HCT116 (cell line): Measurements from ENCODE around the gene DMWD. TPM values are rescaled to one million over a fixed set of nuclear protein-coding genes. Genes with fewer than 3 reads are reported as not detected.
A peak's percentile ranks its signal among the peaks of the same experiment; 100 is the strongest.

Experiments
- ATAC-seq: fragments of 200-7000 bp; cut with Tn5 transposase; 2 replicates; pipeline ENCODE4 v1.9.1; 2020; ENCODE audit warnings: mild to moderate bottlenecking, moderate library complexity
- BruUV-seq: library from RNA; stranded (reverse); fragments of 400-500 nt; replicated peaks from 2 replicates; lab custom pipeline; 2021; lab: Mats Ljungman, UMichigan
- CTCF ChIA-PET: fragments of 300-600 bp; sonication (Branson Sonifier 250); formaldehyde crosslinking; loops from one replicate; lab custom pipeline; 2021; ENCODE audit warnings: antibody characterized with exemption; lab: Charles Lee
- POLR2A ChIA-PET: fragments of 300-600, 350-600 bp; sonication (Branson Sonifier 250); formaldehyde crosslinking; loops from one replicate; lab custom pipeline; 2021; ENCODE audit warnings: antibody characterized with exemption; lab: Charles Lee
- RAD21 ChIA-PET, 2 experiments: fragments of 300-600 bp; sonication (Branson Sonifier 250); formaldehyde crosslinking; loops; one replicate each; lab custom pipeline; 2023; ENCODE audit warnings: low total read pairs in 2 of 2; ENCODE audit not compliant: uncharacterized antibody in 2 of 2, unreplicated experiment in 2 of 2, low non-redundant PET in 1 of 2; lab: Charles Lee
- DNase-seq: peaks from one replicate; pipeline ENCODE4 v3.0.0-alpha.2; 2010; ENCODE audit warnings: low read depth, low spot score
- H2AFZ ChIP-seq: fragments of 200-600 bp; shearing (Covaris generic), sonication (generic); 2 replicates; pipeline ENCODE4 v1.6.1; 2017; ENCODE audit warnings: low read depth, mixed run types, mixed read lengths, antibody characterized with exemption, low read length; ENCODE audit not compliant: poor library complexity, severe bottlenecking
- H3K27ac ChIP-seq: 2 replicates; pipeline ENCODE4 v1.5.1; 2012; ENCODE audit warnings: low read depth, low read length
- H3K27me3 ChIP-seq: fragments of 200-600 bp; sonication (generic); 2 replicates; pipeline ENCODE4 v1.6.1; 2016; ENCODE audit warnings: mixed run types, low read length, mixed read lengths; ENCODE audit not compliant: insufficient read depth
- H3K36me3 ChIP-seq, 2 experiments: fragments of 200-500 bp in 1 of 2; fragments of 200-600 bp in 1 of 2; sonication (Bioruptor generic) in 1 of 2; sonication (generic) in 1 of 2; 2 replicates each; pipeline versions ENCODE4 v1.5.1 to v1.6.1; 2014 to 2016; ENCODE audit warnings: low read length in 2 of 2, inconsistent platforms in 1 of 2, mixed read lengths in 1 of 2, mixed run types in 1 of 2; ENCODE audit not compliant: insufficient read depth in 2 of 2, control insufficient read depth in 1 of 2
- H3K4me1 ChIP-seq, 2 experiments: fragments of 200-600 bp in 1 of 2; sonication (generic) in 1 of 2; 2 replicates each; pipeline versions ENCODE4 v1.5.1 to v1.6.1; 2012 to 2017; ENCODE audit warnings: low read length in 2 of 2, inconsistent platforms in 1 of 2, mild to moderate bottlenecking in 1 of 2, mixed read lengths in 1 of 2, mixed run types in 1 of 2, moderate library complexity in 1 of 2; ENCODE audit not compliant: insufficient read depth in 2 of 2, control insufficient read depth in 1 of 2
- H3K4me2 ChIP-seq: fragments of 200-600 bp; sonication (generic); 2 replicates; pipeline ENCODE4 v1.6.1; 2017; ENCODE audit warnings: mixed run types, low read length, mixed read lengths
- H3K4me3 ChIP-seq, 2 experiments: fragments of 200-600 bp in 1 of 2; sonication (generic) in 1 of 2; replicated peaks in 1 of 2; 2 replicates each; pipeline ENCODE4 v1.5.1; 2011 to 2016; ENCODE audit warnings: low read length in 2 of 2, control low read depth in 1 of 2, low read depth in 1 of 2, mild to moderate bottlenecking in 1 of 2, mixed read lengths in 1 of 2, mixed run types in 1 of 2
- H3K79me2 ChIP-seq: fragments of 200-600 bp; sonication (generic); 2 replicates; pipeline ENCODE4 v1.6.1; 2017; ENCODE audit warnings: mild to moderate bottlenecking, mixed run types, low read length, moderate library complexity, mixed read lengths; ENCODE audit not compliant: insufficient read depth
- H3K9ac ChIP-seq: fragments of 200-600 bp; sonication (generic); 2 replicates; pipeline ENCODE4 v1.6.1; 2016; ENCODE audit warnings: low read length, mixed read lengths
- H3K9me2 ChIP-seq: fragments of 200-600 bp; sonication (generic), shearing (Covaris generic); 2 replicates; pipeline ENCODE4 v1.6.1; 2017; ENCODE audit warnings: mixed run types, mild to moderate bottlenecking, moderate library complexity; ENCODE audit not compliant: insufficient read depth
- H3K9me3 ChIP-seq, 2 experiments: fragments of 200-500 bp in 1 of 2; fragments of 200-600 bp in 1 of 2; sonication (Bioruptor generic) in 1 of 2; sonication (generic) in 1 of 2; 2 replicates each; pipeline ENCODE4 v1.6.1; 2014 to 2017; ENCODE audit warnings: low read length in 2 of 2, mixed read lengths in 2 of 2, inconsistent platforms in 1 of 2, low read depth in 1 of 2, mild to moderate bottlenecking in 1 of 2, mixed run types in 1 of 2, moderate library complexity in 1 of 2; ENCODE audit not compliant: control insufficient read depth in 1 of 2, insufficient read depth in 1 of 2
- H4K20me1 ChIP-seq: fragments of 200-600 bp; sonication (generic), shearing (Covaris generic); 2 replicates; pipeline ENCODE4 v1.6.1; 2017; ENCODE audit warnings: mixed run types, mild to moderate bottlenecking, moderate library complexity; ENCODE audit not compliant: insufficient read depth
- CBX3 ChIP-seq: IDR thresholded peaks from 2 replicates; pipeline ENCODE4 v1.6.1; 2012; ENCODE audit warnings: low read depth
- EGR1 ChIP-seq: IDR thresholded peaks from 2 replicates; pipeline ENCODE4 v1.6.1; 2012; ENCODE audit warnings: low read depth
- ELF1 ChIP-seq: IDR thresholded peaks from 2 replicates; pipeline ENCODE4 v1.6.1; 2012; ENCODE audit warnings: low read depth, borderline replicate concordance
- EZH2phosphoT487 ChIP-seq: fragments of 200-600 bp; IDR thresholded peaks from 2 replicates; pipeline ENCODE4 v1.6.1; 2018; ENCODE audit warnings: antibody characterized with exemption, borderline replicate concordance
- FOSL1 ChIP-seq: IDR thresholded peaks from 2 replicates; pipeline ENCODE4 v1.6.1; 2012; ENCODE audit warnings: low read depth
- JUND ChIP-seq: IDR thresholded peaks from 2 replicates; pipeline ENCODE4 v1.6.1; 2012
- POLR2A ChIP-seq: IDR thresholded peaks from 2 replicates; pipeline ENCODE4 v1.7.0; 2011; ENCODE audit warnings: borderline replicate concordance; ENCODE audit not compliant: insufficient read depth, insufficient read length; ENCODE audit errors: extremely low read depth
- POLR2AphosphoS5 ChIP-seq: IDR thresholded peaks from 2 replicates; pipeline ENCODE4 v1.6.1; 2011; ENCODE audit warnings: mild to moderate bottlenecking, low read depth, low read length, moderate library complexity
- RAD21 ChIP-seq: IDR thresholded peaks from 2 replicates; pipeline ENCODE4 v1.6.1; 2012; ENCODE audit warnings: low read depth, mild to moderate bottlenecking
- SIN3A ChIP-seq: IDR thresholded peaks from 2 replicates; pipeline ENCODE4 v1.6.1; 2012; ENCODE audit warnings: low read depth
- SRF ChIP-seq: IDR thresholded peaks from 2 replicates; pipeline ENCODE4 v1.6.1; 2012; ENCODE audit warnings: low read depth
- TCF7L2 ChIP-seq: IDR thresholded peaks from 2 replicates; pipeline ENCODE4 v1.7.0; 2011; ENCODE audit warnings: borderline replicate concordance, inconsistent platforms; ENCODE audit not compliant: insufficient read depth, insufficient read length; ENCODE audit errors: extremely low read depth
- YY1 ChIP-seq: IDR thresholded peaks from 2 replicates; pipeline ENCODE4 v1.6.1; 2011; ENCODE audit warnings: low read length, low read depth, moderate library complexity, mild to moderate bottlenecking; ENCODE audit not compliant: insufficient replicate concordance; ENCODE audit errors: extremely low read depth
- ZNF274 ChIP-seq: fragments of 200-500 bp; sonication (Bioruptor generic); IDR thresholded peaks from 2 replicates; pipeline ENCODE4 v1.6.1; 2014; ENCODE audit warnings: mild to moderate bottlenecking, low read depth, low read length, inconsistent platforms
- intact Hi-C: fragments of 100-400 bp; cut with micrococcal nuclease; formaldehyde crosslinking; loops from 2 replicates; pipeline ENCODE4 v1.10.0; 2022
- total RNA-seq: library from RNA; stranded (reverse); gene quantifications from one replicate; pipeline ENCODE4 v1.2.1, GENCODE V29; 2021; ENCODE audit not compliant: unreplicated experiment
- TF ChIP-seq, protein P1 (sequence below), 3 experiments: fragments of 200-600 bp in 1 of 3; sonication (generic) in 1 of 3; IDR thresholded peaks in 2 of 3; conservative IDR thresholded peaks in 1 of 3; 2 replicates each; pipeline ENCODE4 v1.5.1; 2012 to 2017; ENCODE audit warnings: low read depth in 2 of 3, low read length in 2 of 3, antibody characterized with exemption in 1 of 3, borderline replicate concordance in 1 of 3, control low read depth in 1 of 3, mild to moderate bottlenecking in 1 of 3, mixed read lengths in 1 of 3, mixed run types in 1 of 3, moderate library complexity in 1 of 3; ENCODE audit not compliant: insufficient read depth in 1 of 3
- TF ChIP-seq, protein P2 (sequence below): IDR thresholded peaks from 2 replicates; pipeline ENCODE4 v1.6.1; 2011; ENCODE audit warnings: mild to moderate bottlenecking, low read length, moderate library complexity; ENCODE audit not compliant: insufficient replicate concordance; ENCODE audit errors: extremely low read depth
- TF ChIP-seq, protein P3 (sequence below): IDR thresholded peaks from 2 replicates; pipeline ENCODE4 v1.6.1; 2012
- TF ChIP-seq, protein P4 (sequence below): IDR thresholded peaks from 2 replicates; pipeline ENCODE4 v1.6.1; 2012

Gene DMWD
- total RNA-seq, 1 experiment from 2014 or later: 56.8 TPM

DNA sequence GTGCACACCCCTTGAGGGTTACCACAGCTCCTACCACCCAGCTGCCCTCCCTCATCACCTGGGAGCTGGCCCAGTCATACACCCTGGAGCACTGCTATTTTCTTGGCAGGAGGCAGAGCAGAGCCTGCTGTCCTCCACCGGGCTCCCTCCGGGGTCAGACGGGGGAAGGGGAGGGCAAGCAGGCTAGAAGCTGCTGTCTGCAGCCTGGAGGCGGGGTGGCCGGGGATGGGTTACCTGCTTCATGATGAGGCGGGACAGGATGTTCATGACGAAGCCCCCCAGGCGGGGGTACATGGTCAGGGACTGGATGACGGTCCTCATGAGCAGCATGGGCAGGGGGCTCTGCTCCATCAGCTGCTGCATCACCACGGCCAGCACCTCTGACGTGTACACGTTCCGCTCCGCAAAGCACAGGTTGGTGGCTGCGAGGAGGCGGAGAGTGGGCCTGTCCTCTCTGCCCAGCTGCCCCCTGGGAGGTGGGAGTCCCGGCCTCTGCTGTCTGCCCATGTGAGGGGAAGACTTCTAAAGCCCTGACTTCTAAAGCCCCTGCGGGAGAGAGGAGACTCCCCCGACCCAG lies 25.2 kb upstream of the DMWD start:
- no peaks in the 10 kb centered on the region for H3K9me3 ChIP-seq
- ATAC-seq (peak; percentile 16), DNase-seq (no peak)
- ChIA-PET CTCF (interaction anchor here (0.8 to 3.8 kb wide), 11 partner anchors 11 to 260 kb away, joined by 4 to 26 read pairs (median 15); partner anchors contain the start of genes DMPK, FOXA3, MYPOP and SIX5), POLR2A (no interaction called here), RAD21 (no interaction called here)
- no peaks in the 10 kb centered on the region for H4K20me1 ChIP-seq
- H3K9ac ChIP-seq: no peak overlapping the region
- no peaks in the 10 kb centered on the region for H3K27me3 ChIP-seq
- no peaks in the 10 kb centered on the region for H3K9me2 ChIP-seq
- no peak overlapping the region for H3K4me2 ChIP-seq
- H3K79me2 ChIP-seq: no peaks in the 10 kb centered on the region
- peak overlapping the region; percentile 50; the same call in 1 of the 2 replicates for H3K27ac ChIP-seq
- no peak overlapping the region for H3K4me3 ChIP-seq
- TF ChIP-seq YY1 (no peak), JUND (no peak), ELF1 (no peak), TCF7L2 (no peak), CBX3 (no peak), SIN3A (no peak), FOSL1 (no peak), POLR2A (no peak), SRF (no peak), EGR1 (no peak), EZH2phosphoT487 (no peak), RAD21 (no peak), POLR2AphosphoS5 (no peak), ZNF274 (no peak)
- TF ChIP-seq, protein P1, sequence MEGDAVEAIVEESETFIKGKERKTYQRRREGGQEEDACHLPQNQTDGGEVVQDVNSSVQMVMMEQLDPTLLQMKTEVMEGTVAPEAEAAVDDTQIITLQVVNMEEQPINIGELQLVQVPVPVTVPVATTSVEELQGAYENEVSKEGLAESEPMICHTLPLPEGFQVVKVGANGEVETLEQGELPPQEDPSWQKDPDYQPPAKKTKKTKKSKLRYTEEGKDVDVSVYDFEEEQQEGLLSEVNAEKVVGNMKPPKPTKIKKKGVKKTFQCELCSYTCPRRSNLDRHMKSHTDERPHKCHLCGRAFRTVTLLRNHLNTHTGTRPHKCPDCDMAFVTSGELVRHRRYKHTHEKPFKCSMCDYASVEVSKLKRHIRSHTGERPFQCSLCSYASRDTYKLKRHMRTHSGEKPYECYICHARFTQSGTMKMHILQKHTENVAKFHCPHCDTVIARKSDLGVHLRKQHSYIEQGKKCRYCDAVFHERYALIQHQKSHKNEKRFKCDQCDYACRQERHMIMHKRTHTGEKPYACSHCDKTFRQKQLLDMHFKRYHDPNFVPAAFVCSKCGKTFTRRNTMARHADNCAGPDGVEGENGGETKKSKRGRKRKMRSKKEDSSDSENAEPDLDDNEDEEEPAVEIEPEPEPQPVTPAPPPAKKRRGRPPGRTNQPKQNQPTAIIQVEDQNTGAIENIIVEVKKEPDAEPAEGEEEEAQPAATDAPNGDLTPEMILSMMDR (IDR thresholded peaks at IDR 0.05 in 2 of 3, conservative IDR thresholded peaks at IDR 0.05 in 1 of 3; ENCODE audit: borderline replicate concordance in 1 of 3, insufficient read depth in 1 of 3, low read depth in 2 of 3, low read length in 2 of 3): no peak
- TF ChIP-seq, protein P2, sequence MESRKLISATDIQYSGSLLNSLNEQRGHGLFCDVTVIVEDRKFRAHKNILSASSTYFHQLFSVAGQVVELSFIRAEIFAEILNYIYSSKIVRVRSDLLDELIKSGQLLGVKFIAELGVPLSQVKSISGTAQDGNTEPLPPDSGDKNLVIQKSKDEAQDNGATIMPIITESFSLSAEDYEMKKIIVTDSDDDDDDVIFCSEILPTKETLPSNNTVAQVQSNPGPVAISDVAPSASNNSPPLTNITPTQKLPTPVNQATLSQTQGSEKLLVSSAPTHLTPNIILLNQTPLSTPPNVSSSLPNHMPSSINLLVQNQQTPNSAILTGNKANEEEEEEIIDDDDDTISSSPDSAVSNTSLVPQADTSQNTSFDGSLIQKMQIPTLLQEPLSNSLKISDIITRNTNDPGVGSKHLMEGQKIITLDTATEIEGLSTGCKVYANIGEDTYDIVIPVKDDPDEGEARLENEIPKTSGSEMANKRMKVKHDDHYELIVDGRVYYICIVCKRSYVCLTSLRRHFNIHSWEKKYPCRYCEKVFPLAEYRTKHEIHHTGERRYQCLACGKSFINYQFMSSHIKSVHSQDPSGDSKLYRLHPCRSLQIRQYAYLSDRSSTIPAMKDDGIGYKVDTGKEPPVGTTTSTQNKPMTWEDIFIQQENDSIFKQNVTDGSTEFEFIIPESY: no peak
- TF ChIP-seq, protein P3, sequence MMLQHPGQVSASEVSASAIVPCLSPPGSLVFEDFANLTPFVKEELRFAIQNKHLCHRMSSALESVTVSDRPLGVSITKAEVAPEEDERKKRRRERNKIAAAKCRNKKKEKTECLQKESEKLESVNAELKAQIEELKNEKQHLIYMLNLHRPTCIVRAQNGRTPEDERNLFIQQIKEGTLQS: no peak
- TF ChIP-seq, protein P4, sequence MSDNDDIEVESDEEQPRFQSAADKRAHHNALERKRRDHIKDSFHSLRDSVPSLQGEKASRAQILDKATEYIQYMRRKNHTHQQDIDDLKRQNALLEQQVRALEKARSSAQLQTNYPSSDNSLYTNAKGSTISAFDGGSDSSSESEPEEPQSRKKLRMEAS: no peak
- H3K36me3 ChIP-seq: peaks cover 9 to 13% of the 10 kb centered on the region in 2 experiments; a peak in 3 of 4 replicates
- peaks cover 3 to 11% of the 10 kb centered on the region in 2 experiments; a peak in 3 of 4 replicates for H3K4me1 ChIP-seq
- no TSS peak for BruUV-seq
- intact Hi-C loops: loop anchor here (1.0 kb wide), 2 partner anchors 65 to 259 kb away; no protein-coding TSS in a partner anchor
- H2AFZ ChIP-seq: no peak overlapping the region
